Measurements from ENCODE around the gene ADAM19. TPM values are rescaled to one million over a fixed set of nuclear protein-coding genes. Genes with fewer than 3 reads are reported as not detected.
A peak's percentile ranks its signal among the peaks of the same experiment; 100 is the strongest.

Gene ADAM19
- total RNA-seq, 1 donor from 2014 or later = 64.5 TPM

DNA sequence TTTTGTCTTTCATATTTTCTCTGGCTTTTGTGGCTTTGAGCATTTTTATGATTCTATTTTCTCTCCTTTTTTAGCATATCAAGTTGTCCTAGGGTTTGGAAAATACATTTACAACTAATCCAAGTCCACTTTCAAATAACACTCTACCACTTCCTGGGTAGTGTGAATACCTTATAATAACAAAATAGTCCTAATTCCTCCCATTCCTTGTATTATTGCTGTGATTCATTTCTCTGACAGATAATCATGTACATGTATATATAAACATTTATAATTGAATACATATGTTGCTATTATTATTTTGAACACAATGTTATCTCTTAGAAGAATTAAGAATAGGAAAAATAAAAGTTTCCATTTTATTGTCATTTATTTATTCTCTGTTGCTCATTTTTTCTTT lies 14.9 kb upstream of the ADAM19 start:
- H3K36me3 Mint-ChIP-seq (ENCODE audit: unreplicated experiment) = no peaks in the 10 kb centered on the region
- H3K4me1 Mint-ChIP-seq (ENCODE audit: unreplicated experiment) = peaks cover 24% of the 10 kb centered on the region
- H3K9me3 Mint-ChIP-seq (ENCODE audit: unreplicated experiment) = no peaks in the 10 kb centered on the region
- H3K27ac Mint-ChIP-seq (ENCODE audit: unreplicated experiment) = no peak overlapping the region
- TF ChIP-seq, protein P1, sequence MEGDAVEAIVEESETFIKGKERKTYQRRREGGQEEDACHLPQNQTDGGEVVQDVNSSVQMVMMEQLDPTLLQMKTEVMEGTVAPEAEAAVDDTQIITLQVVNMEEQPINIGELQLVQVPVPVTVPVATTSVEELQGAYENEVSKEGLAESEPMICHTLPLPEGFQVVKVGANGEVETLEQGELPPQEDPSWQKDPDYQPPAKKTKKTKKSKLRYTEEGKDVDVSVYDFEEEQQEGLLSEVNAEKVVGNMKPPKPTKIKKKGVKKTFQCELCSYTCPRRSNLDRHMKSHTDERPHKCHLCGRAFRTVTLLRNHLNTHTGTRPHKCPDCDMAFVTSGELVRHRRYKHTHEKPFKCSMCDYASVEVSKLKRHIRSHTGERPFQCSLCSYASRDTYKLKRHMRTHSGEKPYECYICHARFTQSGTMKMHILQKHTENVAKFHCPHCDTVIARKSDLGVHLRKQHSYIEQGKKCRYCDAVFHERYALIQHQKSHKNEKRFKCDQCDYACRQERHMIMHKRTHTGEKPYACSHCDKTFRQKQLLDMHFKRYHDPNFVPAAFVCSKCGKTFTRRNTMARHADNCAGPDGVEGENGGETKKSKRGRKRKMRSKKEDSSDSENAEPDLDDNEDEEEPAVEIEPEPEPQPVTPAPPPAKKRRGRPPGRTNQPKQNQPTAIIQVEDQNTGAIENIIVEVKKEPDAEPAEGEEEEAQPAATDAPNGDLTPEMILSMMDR (IDR thresholded peaks at IDR 0.05) = no peak
- H3K4me3 Mint-ChIP-seq (ENCODE audit: unreplicated experiment) = no peak overlapping the region
- no peak for DNase-seq (ENCODE audit: extremely low spot score, unreplicated experiment)
- H3K27me3 Mint-ChIP-seq (ENCODE audit: unreplicated experiment) = no peaks in the 10 kb centered on the region

DNA sequence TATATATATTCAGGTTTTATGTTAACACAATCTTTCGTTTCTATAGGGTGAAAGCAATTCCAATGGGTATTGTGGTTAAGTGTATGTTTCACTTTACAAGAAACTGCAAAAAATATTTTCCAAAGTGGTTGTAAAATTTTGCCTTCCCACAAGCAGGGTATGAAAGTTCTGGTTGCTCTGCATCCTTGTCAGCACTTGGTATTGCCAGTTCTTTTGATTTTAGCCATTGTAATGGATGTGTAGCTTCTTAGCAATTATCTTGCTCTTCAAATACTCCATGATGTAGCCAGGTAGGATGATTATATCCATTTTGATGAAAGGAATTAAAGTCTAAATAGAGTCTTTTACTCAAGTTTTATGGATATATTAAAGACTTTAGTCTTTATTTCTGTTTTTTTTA lies 9.1 kb upstream of the ADAM19 start:
- DNase-seq (ENCODE audit: extremely low spot score, unreplicated experiment) = no peak
- H3K4me1 Mint-ChIP-seq (ENCODE audit: unreplicated experiment) = peaks cover 10% of the 10 kb centered on the region
- no peaks in the 10 kb centered on the region for H3K27me3 Mint-ChIP-seq (ENCODE audit: unreplicated experiment)
- TF ChIP-seq, protein P1 (IDR thresholded peaks at IDR 0.05) = no peak
- no peak overlapping the region for H3K27ac Mint-ChIP-seq (ENCODE audit: unreplicated experiment)
- H3K9me3 Mint-ChIP-seq (ENCODE audit: unreplicated experiment) = no peaks in the 10 kb centered on the region
- no peak overlapping the region for H3K4me3 Mint-ChIP-seq (ENCODE audit: unreplicated experiment)
- H3K36me3 Mint-ChIP-seq (ENCODE audit: unreplicated experiment) = no peaks in the 10 kb centered on the region

DNA sequence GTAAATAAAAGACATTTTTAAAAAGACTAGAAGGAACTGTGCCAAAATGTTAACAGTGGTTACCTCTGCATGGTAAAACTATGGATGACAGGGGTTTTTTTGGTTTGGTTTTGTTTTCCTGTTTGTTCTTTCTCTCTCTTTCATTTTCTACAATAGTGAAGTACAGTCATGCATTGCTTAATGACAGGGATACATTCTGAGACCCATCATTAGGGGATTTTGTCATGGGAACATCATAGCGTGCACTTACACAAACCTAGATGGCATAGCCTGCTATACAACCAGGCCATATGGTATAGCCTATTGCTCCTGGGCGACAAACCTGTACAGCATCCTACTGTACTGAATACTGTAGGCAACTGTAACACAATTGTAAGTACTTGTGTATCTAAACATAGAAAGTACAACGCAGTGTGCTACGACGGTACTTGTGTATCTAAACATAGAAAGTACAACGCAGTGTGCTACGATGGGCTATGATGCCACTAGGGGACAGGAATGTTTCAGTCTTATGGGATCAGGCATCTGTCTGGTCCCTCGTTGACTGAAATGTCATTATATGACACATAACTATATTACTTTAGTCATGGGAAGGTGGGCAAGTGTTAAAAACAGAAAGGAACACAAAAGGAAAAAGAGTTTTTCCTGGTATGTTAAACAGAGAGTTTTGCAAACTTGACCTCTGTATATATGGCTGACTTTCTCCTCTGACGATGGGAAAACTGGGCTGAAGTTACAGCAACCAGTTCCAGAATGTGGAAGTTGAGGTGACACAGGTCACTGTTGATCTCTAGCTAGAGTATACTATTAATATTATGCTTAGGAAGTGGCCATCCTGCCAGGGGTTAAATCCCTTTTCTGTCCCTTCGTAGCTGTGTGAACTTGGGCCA lies 7.4 kb upstream of the ADAM19 start:
- H3K4me3 Mint-ChIP-seq (ENCODE audit: unreplicated experiment) = no peak overlapping the region
- no peaks in the 10 kb centered on the region for H3K36me3 Mint-ChIP-seq (ENCODE audit: unreplicated experiment)
- H3K9me3 Mint-ChIP-seq (ENCODE audit: unreplicated experiment) = no peaks in the 10 kb centered on the region
- TF ChIP-seq, protein P1 (IDR thresholded peaks at IDR 0.05) = no peak
- peak overlapping the region; percentile 9 for H3K27ac Mint-ChIP-seq (ENCODE audit: unreplicated experiment)
- H3K27me3 Mint-ChIP-seq (ENCODE audit: unreplicated experiment) = no peaks in the 10 kb centered on the region
- no peak for DNase-seq (ENCODE audit: extremely low spot score, unreplicated experiment)
- H3K4me1 Mint-ChIP-seq (ENCODE audit: unreplicated experiment) = peaks cover 17% of the 10 kb centered on the region

DNA sequence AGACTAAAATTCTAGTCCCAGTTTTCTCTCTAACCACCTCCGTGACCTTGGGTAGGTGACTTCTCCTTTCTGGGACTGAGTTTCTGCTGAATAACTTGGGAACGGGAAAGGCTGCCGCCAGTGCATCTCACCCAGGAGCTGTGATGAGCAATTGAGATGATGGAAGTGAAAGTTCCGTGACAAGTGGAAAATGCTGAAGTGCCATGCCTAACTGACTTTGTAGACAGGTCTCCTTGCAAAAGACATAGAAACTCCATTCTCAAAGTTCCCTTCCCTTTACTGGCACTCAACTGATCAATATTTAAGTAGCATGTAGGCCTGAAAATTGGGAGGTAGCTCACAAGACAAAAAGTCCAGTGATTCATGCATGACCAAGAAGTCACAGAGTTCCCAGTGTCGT lies 6.3 kb upstream of the ADAM19 start:
- H3K27me3 Mint-ChIP-seq (ENCODE audit: unreplicated experiment) = no peaks in the 10 kb centered on the region
- H3K4me1 Mint-ChIP-seq (ENCODE audit: unreplicated experiment) = peaks cover 18% of the 10 kb centered on the region
- H3K27ac Mint-ChIP-seq (ENCODE audit: unreplicated experiment) = peak overlapping the region; percentile 3
- H3K9me3 Mint-ChIP-seq (ENCODE audit: unreplicated experiment) = no peaks in the 10 kb centered on the region
- DNase-seq (ENCODE audit: extremely low spot score, unreplicated experiment) = no peak
- H3K4me3 Mint-ChIP-seq (ENCODE audit: unreplicated experiment) = no peak overlapping the region
- no peaks in the 10 kb centered on the region for H3K36me3 Mint-ChIP-seq (ENCODE audit: unreplicated experiment)
- TF ChIP-seq, protein P1 (IDR thresholded peaks at IDR 0.05) = no peak

DNA sequence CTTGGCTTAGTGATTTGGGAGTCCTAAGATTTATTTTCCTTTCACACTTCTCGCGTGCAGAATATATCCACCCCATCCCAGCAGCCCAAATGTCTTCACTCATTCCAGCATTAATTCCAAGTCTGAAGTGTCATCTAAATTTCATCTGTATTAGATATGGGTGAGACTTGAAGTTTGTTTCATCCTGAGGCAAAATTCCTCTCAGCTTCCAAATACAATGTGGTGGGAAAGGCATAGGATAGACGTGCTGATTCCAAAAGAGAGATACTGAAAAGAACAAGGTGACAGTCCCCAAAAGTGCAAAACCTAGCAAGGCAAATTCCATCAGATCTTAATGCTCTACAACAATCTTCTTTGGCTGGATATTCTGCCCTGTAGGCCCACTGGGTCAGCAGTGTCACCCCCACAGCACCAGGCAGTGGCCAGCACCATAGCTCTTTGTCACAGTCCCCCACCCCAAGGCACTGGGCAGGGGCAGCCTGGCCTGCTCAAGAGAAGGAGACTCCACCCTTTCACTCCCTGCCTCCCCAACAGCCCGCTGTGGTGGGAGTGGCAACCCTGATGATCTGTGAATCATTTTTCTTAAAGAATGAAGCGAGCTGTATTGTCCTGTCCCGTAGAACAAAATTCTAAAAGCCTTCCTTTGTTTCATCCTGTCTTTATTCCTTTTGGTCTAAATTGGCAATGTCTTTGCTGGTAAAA lies 2.7 kb upstream of the ADAM19 start:
- Mint-ChIP-seq H3K4me1 (ENCODE audit: unreplicated experiment) (peaks cover 38% of the 10 kb centered on the region), H3K9me3 (ENCODE audit: unreplicated experiment) (no peaks in the 10 kb centered on the region), H3K4me3 (ENCODE audit: unreplicated experiment) (no peak overlapping the region), H3K36me3 (ENCODE audit: unreplicated experiment) (no peaks in the 10 kb centered on the region), H3K27me3 (ENCODE audit: unreplicated experiment) (no peaks in the 10 kb centered on the region), H3K27ac (ENCODE audit: unreplicated experiment) (no peak overlapping the region)
- no peak for DNase-seq (ENCODE audit: extremely low spot score, unreplicated experiment)
- TF ChIP-seq, protein P1 (IDR thresholded peaks at IDR 0.05) = no peak

Data from osteocyte (in vitro differentiated cells).